Limb (tissue), 2 donors: Measurements from ENCODE around the gene TXLNG.
A peak's percentile ranks its signal among the peaks of the same experiment; 100 is the strongest.

Experiments
- DNase-seq, 2 donors: peaks; one replicate each; pipeline ENCODE4 v3.0.0-alpha.2; 2016; ENCODE audit errors: extremely low spot score in 2 of 2

TXLNG gene

GRCh38 chrX:16870862-16871815, 84.9 kb downstream of the TXLNG start:
- DNase-seq, result peak in 1 of 2 donors; percentile 41

DNA sequence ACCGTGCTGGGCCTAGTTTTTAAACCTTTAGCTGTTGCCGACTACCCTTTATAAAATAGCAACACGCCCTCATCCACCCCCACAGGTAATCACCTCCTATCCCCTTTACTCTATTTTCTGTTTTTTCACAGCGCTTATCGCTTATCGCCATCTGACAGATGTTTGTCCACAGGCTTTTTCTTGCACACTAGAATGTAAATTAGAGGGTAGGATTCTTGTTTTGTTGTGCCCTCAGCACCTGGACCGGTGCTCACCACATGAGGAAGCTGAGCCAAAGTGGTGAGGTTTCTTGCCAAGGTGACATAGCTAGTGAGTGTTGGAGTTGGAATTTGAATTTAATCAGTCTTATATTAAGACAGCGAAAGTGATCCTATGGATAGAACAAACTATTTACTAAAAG, 86.8 kb downstream of the TXLNG start:
- DNase-seq, result no peak

GRCh38 chrX:16874458-16875095, 88.3 kb downstream of the TXLNG start:
- DNase-seq, result no peak

DNA sequence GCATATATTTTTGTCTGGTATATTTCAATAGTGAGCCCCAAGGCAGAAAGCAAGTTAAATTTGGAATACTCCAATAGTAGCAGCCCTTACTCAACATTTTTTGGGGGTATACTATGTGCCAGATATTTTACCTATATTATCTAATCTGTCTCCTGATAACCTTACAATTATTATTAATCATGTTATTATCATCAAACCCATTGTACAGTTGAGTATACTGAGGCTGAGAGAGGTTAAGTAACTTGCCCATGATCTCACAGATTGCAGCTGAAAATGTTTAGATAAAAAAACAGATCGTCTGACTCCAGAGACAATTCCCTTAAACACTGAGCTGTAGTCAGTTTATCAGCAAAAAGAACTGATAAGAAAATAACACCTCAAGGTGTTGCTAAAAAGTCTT, 90.4 kb downstream of the TXLNG start:
- DNase-seq, result no peak

GRCh38 chrX:16882169-16882568, 95.9 kb downstream of the TXLNG start:
- DNase-seq, result peak in 1 of 2 donors; percentile 32

DNA sequence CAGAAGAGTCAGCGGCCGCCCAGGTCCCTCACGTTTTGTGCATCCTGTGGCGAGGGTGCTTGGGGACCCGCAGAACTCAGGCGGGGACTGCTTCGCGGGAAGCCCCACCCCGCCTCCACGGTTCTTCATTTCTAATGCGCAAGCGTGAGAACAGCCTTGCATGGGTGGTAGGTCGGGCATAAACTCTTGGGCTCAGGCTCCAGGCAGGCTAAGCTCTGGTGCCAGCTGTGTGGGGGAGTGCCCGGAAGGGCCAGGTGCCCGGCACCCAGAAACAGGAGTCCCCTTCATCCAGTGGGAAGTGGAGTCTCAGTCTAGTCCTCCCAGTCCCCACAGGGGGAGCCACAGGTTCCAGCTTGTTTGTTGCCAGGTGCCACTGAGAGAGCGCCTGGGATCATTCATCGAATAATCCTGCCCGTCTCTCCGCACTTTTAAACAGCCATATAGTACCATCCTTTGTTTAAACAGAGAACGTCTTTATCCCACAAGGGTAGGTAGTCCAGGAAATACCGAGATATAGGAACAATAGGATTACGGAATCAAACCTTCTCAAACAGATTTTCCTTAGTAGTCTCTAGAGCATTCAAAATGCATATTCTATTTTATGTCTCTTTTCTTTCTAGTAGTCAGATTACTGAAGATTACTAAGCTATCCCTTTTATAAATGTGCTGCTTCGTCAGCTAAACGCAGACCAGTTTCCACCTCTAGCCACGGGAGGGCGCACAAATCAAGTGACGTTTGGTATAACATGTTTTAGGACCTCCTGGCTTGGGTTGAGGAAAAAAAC, 96.6 kb downstream of the TXLNG start:
- DNase-seq, result peak; percentile 65 to 81

DNA sequence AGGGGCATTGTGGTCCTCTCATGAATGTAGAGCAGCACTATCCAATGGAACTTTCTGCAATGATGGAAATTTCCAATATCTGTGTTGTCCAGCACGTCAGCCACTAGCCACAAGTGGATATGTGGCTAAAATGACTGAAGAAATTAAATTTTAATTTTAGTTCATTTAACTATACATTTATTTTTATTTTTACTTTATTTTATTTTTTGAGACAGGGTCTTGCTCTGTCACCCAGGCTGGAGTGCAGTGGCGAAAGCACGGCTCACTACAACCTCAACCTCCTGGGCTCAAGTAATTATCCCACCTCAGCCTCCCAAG, 97.2 kb downstream of the TXLNG start:
- no peak for DNase-seq

DNA sequence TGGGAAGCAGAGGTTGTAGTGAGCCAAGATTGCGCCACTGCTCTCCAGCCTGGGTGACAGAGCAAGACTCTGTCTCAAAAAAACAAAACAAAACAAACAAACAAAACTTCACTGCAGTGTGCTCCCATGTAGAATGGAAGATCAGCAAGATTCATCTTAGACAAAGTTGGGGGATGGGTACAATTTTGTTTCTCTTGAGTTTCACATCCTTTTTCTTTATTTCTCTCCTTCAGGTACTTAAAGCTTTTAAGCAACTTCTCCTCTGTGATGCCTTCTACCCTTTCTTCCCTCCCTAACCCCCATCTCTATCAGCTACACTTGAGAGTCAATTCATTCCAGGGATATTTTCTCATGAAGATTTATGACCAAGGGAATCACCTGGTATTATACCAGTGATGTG, 99.4 kb downstream of the TXLNG start:
- DNase-seq, result no peak

GRCh38 chrX:16892504-16893362, 106.5 kb downstream of the TXLNG start:
- peak; percentile 51 to 62 for DNase-seq
